ENCODE measurements around the gene MRPL33. TPM values are rescaled to one million over a fixed set of nuclear protein-coding genes. Genes with fewer than 3 reads are reported as not detected.

The MRPL33 gene
- total RNA-seq, 3 donors from 2014 or later: 43.4 to 88.2 (median 53.8) TPM

DNA sequence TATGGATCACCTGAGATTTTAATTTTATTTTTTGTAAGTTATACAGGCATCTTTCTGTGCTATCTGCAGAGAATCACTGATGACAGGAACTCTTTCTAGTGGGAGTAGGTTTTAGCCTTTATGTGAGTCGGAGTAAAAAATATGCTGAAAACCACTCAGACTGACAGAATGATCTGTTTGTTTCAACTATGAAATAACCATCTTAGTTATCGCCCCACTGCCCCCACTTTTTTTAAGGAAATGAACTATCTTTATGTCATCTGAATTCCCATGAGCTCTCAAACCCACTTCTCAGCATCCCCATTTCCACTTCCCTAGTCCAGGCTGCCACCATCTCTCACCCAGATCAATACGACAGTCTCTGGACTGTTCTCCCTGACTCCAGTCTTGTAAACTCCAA, 38.9 kb downstream of the MRPL33 start:
- ATAC-seq: no peak

DNA sequence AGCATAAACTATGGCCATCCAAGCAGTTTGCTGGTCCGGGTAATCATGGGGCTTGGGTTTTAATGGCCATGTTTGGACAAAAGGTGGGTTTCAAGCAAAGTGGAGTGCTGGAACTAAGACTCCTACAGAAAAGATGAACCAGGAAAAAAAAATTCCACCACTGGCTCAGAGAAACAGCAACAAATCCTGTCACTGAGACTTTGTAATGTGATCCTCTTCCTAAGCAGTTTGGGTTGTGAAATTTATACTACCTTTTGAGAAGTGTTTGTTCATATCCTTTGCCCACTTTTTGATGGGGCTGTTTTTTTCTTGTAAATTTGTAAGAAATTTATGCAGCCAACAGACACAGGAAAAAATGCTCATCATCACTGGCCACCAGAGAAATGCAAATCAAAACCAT, 40.2 kb downstream of the MRPL33 start:
- ATAC-seq: no peak
- TF ChIP-seq, protein P1, sequence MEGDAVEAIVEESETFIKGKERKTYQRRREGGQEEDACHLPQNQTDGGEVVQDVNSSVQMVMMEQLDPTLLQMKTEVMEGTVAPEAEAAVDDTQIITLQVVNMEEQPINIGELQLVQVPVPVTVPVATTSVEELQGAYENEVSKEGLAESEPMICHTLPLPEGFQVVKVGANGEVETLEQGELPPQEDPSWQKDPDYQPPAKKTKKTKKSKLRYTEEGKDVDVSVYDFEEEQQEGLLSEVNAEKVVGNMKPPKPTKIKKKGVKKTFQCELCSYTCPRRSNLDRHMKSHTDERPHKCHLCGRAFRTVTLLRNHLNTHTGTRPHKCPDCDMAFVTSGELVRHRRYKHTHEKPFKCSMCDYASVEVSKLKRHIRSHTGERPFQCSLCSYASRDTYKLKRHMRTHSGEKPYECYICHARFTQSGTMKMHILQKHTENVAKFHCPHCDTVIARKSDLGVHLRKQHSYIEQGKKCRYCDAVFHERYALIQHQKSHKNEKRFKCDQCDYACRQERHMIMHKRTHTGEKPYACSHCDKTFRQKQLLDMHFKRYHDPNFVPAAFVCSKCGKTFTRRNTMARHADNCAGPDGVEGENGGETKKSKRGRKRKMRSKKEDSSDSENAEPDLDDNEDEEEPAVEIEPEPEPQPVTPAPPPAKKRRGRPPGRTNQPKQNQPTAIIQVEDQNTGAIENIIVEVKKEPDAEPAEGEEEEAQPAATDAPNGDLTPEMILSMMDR (IDR thresholded peaks at IDR 0.05): no peak
- DNase-seq: no peak
- Histone ChIP-seq H3K4me1 (ENCODE audit: low read depth) (no peaks in the 10 kb centered on the region), H3K36me3 (ENCODE audit: low read depth) (no peaks in the 10 kb centered on the region), H3K9me3 (no peaks in the 10 kb centered on the region), H3K4me3 (no peak overlapping the region)
- intact Hi-C loops (cut with DNase I, micrococcal nuclease): no loop called here

More for the DNA sequence above, 38.9 kb downstream of the MRPL33 start:
- no peaks in the 10 kb centered on the region for H3K4me1 ChIP-seq (ENCODE audit: low read depth)
- H3K4me3 ChIP-seq: no peak overlapping the region
- intact Hi-C loops (cut with DNase I, micrococcal nuclease): no loop called here
- H3K36me3 ChIP-seq (ENCODE audit: low read depth): no peaks in the 10 kb centered on the region
- no peaks in the 10 kb centered on the region for H3K9me3 ChIP-seq
- TF ChIP-seq, protein P1 (IDR thresholded peaks at IDR 0.05): no peak
- no peak for DNase-seq

DNA sequence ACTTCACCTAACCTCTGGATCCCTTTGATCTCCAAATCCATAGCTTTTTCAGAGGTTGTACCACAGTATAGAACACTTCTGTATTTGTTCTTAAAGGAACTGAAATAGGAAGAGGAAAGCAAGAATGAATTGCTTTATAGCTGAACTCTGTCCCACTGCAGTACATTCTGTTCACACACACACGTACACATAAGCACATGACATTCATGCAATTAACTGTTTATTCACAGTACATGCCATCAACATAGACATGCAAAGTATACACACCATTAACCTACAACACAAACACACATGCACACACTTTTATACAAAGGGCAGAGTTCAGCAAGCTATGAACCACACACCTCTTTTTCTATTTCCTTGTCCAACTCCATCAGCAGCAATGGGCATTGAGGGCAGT, 43.2 kb downstream of the MRPL33 start:
- Histone ChIP-seq H3K9me3 (no peaks in the 10 kb centered on the region), H3K4me1 (ENCODE audit: low read depth) (no peaks in the 10 kb centered on the region), H3K4me3 (no peak overlapping the region), H3K36me3 (ENCODE audit: low read depth) (no peaks in the 10 kb centered on the region)
- intact Hi-C loops (cut with DNase I, micrococcal nuclease): no loop called here
- peak; percentile 91 for ATAC-seq
- TF ChIP-seq, protein P1 (IDR thresholded peaks at IDR 0.05): no peak
- no peak for DNase-seq

DNA sequence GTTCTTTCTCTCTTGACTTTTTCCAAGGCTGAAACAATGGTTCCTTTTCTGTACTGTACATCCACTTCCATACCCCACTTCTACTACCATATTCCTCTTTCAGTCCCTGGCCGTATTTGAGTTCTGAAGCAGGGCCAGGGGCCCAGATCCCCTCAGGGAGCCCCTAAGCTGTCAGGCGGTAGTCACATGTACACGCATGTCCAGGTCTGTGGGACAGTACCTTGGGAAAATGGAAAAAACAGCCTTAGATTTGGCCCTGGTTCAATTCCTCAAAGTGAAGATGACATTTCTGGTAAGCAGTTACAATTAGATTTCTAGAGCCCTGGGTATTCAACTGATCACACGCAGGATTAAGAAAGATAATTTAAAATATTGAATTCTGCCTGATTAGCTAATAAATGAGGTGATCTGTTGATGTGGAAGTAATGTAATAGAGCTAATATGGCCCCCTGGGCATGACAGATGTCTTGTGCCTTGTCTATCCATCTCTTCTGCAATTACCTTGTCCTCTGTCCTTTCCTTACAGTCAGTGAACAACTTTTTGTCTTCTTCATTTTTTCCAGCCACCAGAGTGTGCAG, 44.4 kb downstream of the MRPL33 start:
- TF ChIP-seq, protein P1 (IDR thresholded peaks at IDR 0.05): no peak
- Histone ChIP-seq H3K4me3 (no peak overlapping the region), H3K4me1 (ENCODE audit: low read depth) (no peaks in the 10 kb centered on the region), H3K36me3 (ENCODE audit: low read depth) (no peaks in the 10 kb centered on the region), H3K9me3 (no peaks in the 10 kb centered on the region)
- intact Hi-C loops (cut with DNase I, micrococcal nuclease): no loop called here
- DNase-seq: no peak
- ATAC-seq: no peak

DNA sequence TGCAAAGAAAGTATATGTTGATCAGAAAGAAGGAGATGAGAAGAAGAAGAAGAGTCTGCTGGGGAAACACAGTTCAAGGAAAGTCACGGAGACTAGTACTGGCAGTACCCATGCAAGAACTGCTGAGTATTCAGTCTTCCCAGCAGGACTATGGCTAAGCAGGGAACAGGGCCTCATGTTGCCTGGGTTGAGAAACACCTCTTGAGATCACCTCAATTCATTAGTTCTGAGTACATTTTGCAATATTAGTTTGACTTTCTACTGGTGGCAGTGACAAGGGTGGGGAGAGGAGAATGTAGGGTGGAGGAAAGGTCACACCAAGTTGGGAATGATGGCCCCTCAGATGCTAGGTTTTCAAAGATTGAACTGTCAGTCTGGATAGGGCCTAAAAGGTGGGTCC, 50.5 kb downstream of the MRPL33 start:
- DNase-seq: no peak
- intact Hi-C loops (cut with DNase I, micrococcal nuclease): no loop called here
- ATAC-seq: no peak

More for the DNA sequence above, 50.5 kb downstream of the MRPL33 start:
- peaks cover 5% of the 10 kb centered on the region for H3K9me3 ChIP-seq
- TF ChIP-seq, protein P1 (IDR thresholded peaks at IDR 0.05): no peak
- no peak overlapping the region for H3K4me3 ChIP-seq
- no peaks in the 10 kb centered on the region for H3K4me1 ChIP-seq (ENCODE audit: low read depth)
- H3K36me3 ChIP-seq (ENCODE audit: low read depth): no peaks in the 10 kb centered on the region
